Vagina (tissue), 2 donors: ENCODE data around the gene ZC3H14. TPM values are rescaled to one million over a fixed set of nuclear protein-coding genes. Genes with fewer than 3 reads are reported as not detected.

Experiments used
- DNase-seq, 2 donors: peaks; one replicate each; pipeline ENCODE4 v3.0.0-alpha.2; 2017; ENCODE audit errors: extremely low spot score in 2 of 2
- H3K27ac ChIP-seq: fragments of 200-600 bp; sonication (generic); one replicate; pipeline ENCODE4 v1.5.1; 2019
- H3K27me3 ChIP-seq: fragments of 200-600 bp; sonication (generic); one replicate; pipeline ENCODE4 v1.5.1; 2019
- H3K36me3 ChIP-seq, 2 donors: fragments of 200-600 bp; sonication (generic); one replicate each; pipeline ENCODE4 v1.5.1; 2017 to 2019
- H3K4me1 ChIP-seq: fragments of 200-600 bp; sonication (generic); one replicate; pipeline ENCODE4 v1.5.1; 2019
- H3K4me3 ChIP-seq, 2 donors: fragments of 200-600 bp; sonication (generic); 1 replicate in 1 of 2; 2 replicates in 1 of 2; pipeline ENCODE4 v1.5.1; 2016 to 2019
- H3K9me3 ChIP-seq: fragments of 200-600 bp; sonication (generic); one replicate; pipeline ENCODE4 v1.5.1; 2019
- POLR2A ChIP-seq, 2 donors: fragments of 450-650 bp; IDR thresholded peaks; one replicate each; pipeline ENCODE4 v1.6.1; 2017; ENCODE audit warnings: antibody characterized with exemption in 2 of 2, mild to moderate bottlenecking in 2 of 2, moderate library complexity in 2 of 2
- POLR2AphosphoS5 ChIP-seq, 2 donors: sonication (generic); formaldehyde crosslinking; IDR thresholded peaks; one replicate each; pipeline ENCODE4 v1.9.0; 2017; ENCODE audit warnings: antibody characterized with exemption in 2 of 2, mild to moderate bottlenecking in 2 of 2, low read depth in 1 of 2; ENCODE audit not compliant: insufficient read depth in 1 of 2
- intact Hi-C: fragments of 100-400 bp; cut with DNase I; formaldehyde crosslinking; loops from one replicate; pipeline ENCODE4 v1.15.1; 2023
- total RNA-seq: library from RNA; depleted of rRNA; stranded (reverse); fragments of >200 nt; gene quantifications from one replicate; pipeline ENCODE4 v1.2.3, GENCODE V29; 2016
- TF ChIP-seq, protein P1 (sequence below), 3 experiments: fragments of 450-650 bp in 2 of 3; fragments of 200-600 bp in 1 of 3; sonication (generic) in 1 of 3; IDR thresholded peaks; one replicate each; pipeline ENCODE4 v1.5.1; 2017 to 2019; ENCODE audit warnings: antibody characterized with exemption in 3 of 3, mild to moderate bottlenecking in 2 of 3, moderate library complexity in 2 of 3

ZC3H14 gene
- total RNA-seq, 1 donor from 2014 or later, result 58.4 TPM

DNA sequence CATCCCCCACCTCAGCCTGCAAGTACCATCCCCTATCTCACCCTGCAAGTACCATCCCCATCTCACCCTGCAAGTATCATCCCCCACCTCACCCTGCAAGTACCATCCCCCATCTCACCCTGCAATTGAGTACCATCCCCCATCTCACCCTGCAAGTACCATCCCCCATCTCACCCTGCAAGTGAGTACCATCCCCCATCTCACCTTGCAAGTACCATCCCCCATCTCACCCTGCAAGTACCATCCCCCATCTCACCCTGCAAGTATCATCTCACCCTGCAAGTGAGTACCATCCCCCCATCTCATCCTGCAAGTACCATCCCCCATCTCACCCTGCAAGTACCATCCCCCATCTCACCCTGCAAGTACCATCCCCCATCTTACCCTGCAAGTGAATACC, 45.0 kb downstream of the ZC3H14 start:
- TF ChIP-seq, protein P1, sequence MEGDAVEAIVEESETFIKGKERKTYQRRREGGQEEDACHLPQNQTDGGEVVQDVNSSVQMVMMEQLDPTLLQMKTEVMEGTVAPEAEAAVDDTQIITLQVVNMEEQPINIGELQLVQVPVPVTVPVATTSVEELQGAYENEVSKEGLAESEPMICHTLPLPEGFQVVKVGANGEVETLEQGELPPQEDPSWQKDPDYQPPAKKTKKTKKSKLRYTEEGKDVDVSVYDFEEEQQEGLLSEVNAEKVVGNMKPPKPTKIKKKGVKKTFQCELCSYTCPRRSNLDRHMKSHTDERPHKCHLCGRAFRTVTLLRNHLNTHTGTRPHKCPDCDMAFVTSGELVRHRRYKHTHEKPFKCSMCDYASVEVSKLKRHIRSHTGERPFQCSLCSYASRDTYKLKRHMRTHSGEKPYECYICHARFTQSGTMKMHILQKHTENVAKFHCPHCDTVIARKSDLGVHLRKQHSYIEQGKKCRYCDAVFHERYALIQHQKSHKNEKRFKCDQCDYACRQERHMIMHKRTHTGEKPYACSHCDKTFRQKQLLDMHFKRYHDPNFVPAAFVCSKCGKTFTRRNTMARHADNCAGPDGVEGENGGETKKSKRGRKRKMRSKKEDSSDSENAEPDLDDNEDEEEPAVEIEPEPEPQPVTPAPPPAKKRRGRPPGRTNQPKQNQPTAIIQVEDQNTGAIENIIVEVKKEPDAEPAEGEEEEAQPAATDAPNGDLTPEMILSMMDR (IDR thresholded peaks at IDR 0.05), result no peak
- no peak for TF ChIP-seq POLR2AphosphoS5 (IDR thresholded peaks at IDR 0.05; ENCODE audit: insufficient read depth in 1 of 2, low read depth in 1 of 2)
- no peak for TF ChIP-seq POLR2A (IDR thresholded peaks at IDR 0.05)
- intact Hi-C loops, result no loop called here
- no peaks in the 10 kb centered on the region for H3K27me3 ChIP-seq
- no peak for DNase-seq
- no peak overlapping the region for H3K4me3 ChIP-seq
- H3K9me3 ChIP-seq, result no peaks in the 10 kb centered on the region
- H3K4me1 ChIP-seq, result no peaks in the 10 kb centered on the region
- H3K27ac ChIP-seq, result no peak overlapping the region
- H3K36me3 ChIP-seq, result peaks cover 0 to 86% of the 10 kb centered on the region in 2 donors

DNA sequence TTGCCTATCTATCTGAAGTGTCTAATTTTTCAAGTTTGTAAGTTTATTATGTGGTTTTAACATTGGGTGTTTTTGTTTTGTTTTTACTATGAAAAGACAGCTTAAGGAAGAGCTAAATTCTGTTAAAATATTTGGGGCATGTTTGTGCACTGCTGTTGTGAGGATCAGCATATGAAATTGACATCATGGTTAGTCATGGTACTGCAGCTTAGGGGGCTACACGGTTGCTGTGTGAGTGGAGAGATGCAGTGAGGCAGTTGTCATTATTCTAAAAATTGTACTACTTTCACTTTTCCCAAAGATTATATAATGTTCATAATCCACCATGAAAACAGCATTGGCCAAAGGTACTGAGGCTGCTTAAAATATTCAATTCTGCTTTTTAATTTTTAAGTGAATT, 49.0 kb downstream of the ZC3H14 start:
- Histone ChIP-seq H3K9me3 (no peaks in the 10 kb centered on the region), H3K4me1 (peaks cover 12% of the 10 kb centered on the region), H3K36me3 (peaks cover 0 to 53% of the 10 kb centered on the region in 2 donors), H3K4me3 (no peak overlapping the region), H3K27me3 (no peaks in the 10 kb centered on the region), H3K27ac (no peak overlapping the region)
- TF ChIP-seq, protein P1 (IDR thresholded peaks at IDR 0.05), result no peak
- no peak for TF ChIP-seq POLR2A (IDR thresholded peaks at IDR 0.05)
- no peak for TF ChIP-seq POLR2AphosphoS5 (IDR thresholded peaks at IDR 0.05; ENCODE audit: insufficient read depth in 1 of 2, low read depth in 1 of 2)
- no peak for DNase-seq
- intact Hi-C loops, result no loop called here

DNA sequence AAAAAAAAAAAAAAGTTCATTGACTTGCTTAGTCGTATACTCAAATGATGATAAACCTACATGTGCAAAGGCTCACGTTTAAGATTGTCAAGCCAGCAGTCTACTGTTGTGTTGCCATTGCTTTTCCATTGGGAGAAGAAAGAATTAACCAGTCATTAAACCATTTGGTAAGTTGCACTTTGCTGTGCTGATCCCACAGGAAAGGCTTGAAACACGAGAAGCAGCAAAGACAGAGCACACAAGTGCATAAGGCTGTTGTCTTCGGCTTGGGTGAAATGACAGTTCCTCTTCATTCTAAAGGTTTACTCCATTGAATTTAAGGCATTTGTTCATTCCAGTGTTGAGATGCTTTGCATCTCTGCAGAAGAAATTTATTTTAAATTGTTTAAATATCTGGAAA, 50.1 kb downstream of the ZC3H14 start:
- Histone ChIP-seq H3K4me1 (peaks cover 12% of the 10 kb centered on the region), H3K4me3 (no peak overlapping the region), H3K36me3 (peaks cover 0 to 47% of the 10 kb centered on the region in 2 donors), H3K27ac (no peak overlapping the region), H3K9me3 (no peaks in the 10 kb centered on the region), H3K27me3 (no peaks in the 10 kb centered on the region)
- no peak for DNase-seq
- TF ChIP-seq POLR2A (IDR thresholded peaks at IDR 0.05), result no peak
- TF ChIP-seq, protein P1 (IDR thresholded peaks at IDR 0.05), result no peak
- intact Hi-C loops, result no loop called here

GRCh38 chr14:88613552-88614010, 50.7 kb downstream of the ZC3H14 start:
- DNase-seq, result no peak
- Histone ChIP-seq H3K9me3 (no peaks in the 10 kb centered on the region), H3K4me1 (peaks cover 12% of the 10 kb centered on the region), H3K27me3 (no peaks in the 10 kb centered on the region), H3K4me3 (no peak overlapping the region), H3K36me3 (peaks cover 0 to 41% of the 10 kb centered on the region in 2 donors), H3K27ac (no peak overlapping the region)
- intact Hi-C loops, result no loop called here
- TF ChIP-seq, protein P1 (IDR thresholded peaks at IDR 0.05), result no peak
- TF ChIP-seq POLR2AphosphoS5 (IDR thresholded peaks at IDR 0.05; ENCODE audit: insufficient read depth in 1 of 2, low read depth in 1 of 2) (no peak), POLR2A (IDR thresholded peaks at IDR 0.05) (no peak)

DNA sequence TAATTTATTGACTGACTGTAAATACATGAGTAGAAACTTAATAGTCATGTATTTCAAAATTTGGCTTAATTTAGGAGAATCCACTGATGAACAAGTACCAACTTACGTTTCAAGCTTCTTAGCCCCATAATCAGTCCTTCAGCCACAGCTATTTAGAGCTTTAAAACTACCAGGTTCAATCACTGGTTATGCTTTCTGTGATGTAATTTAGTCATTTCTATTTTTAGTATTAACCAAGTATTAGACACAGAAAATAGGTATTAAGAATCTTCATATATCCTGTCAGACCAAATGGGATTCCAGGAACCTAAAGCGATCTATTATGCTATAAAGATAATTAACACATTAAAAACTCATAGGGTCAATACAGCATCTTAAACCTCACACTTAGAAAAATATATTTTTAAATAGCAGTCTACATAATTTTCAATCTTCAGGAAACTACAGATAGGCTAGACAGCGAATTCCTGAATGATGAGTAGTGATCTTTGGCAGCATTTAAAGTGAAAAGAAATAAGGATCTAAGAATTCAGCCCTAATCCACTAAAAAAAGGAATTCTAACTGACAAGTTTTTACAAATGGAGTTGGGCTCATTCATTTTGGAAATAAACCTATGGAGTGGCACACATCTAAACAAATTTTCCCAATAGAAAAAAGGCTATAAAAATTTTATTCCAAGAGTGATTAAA, 51.5 kb downstream of the ZC3H14 start:
- Histone ChIP-seq H3K27ac (no peak overlapping the region), H3K4me1 (peaks cover 12% of the 10 kb centered on the region), H3K9me3 (no peaks in the 10 kb centered on the region), H3K4me3 (no peak overlapping the region), H3K36me3 (peaks cover 0 to 34% of the 10 kb centered on the region in 2 donors), H3K27me3 (no peaks in the 10 kb centered on the region)
- TF ChIP-seq, protein P1 (IDR thresholded peaks at IDR 0.05), result no peak
- no peak for TF ChIP-seq POLR2AphosphoS5 (IDR thresholded peaks at IDR 0.05; ENCODE audit: insufficient read depth in 1 of 2, low read depth in 1 of 2)
- no peak for TF ChIP-seq POLR2A (IDR thresholded peaks at IDR 0.05)
- intact Hi-C loops, result no loop called here
- DNase-seq, result no peak
